HUDEP-2 (cell line): Measurements from ENCODE around the gene AP2B1.

ENCODE experiments used
- DNase-seq, 76 experiments: peaks; one replicate each; lab custom pipeline; 2025; ENCODE audit not compliant: unreplicated experiment in 76 of 76; lab: John Stamatoyannopoulos, UW

Gene AP2B1

GRCh38 chr17:35725802-35726126 lies 138.6 kb downstream of the AP2B1 start:
- no peak for DNase-seq

- DNase-seq, result peak in 41 of 76 experiments; percentile 6 to 81 (median 35)
These were observed 139.2 kb downstream of the AP2B1 start for GRCh38 chr17:35726127-35726952.

DNA sequence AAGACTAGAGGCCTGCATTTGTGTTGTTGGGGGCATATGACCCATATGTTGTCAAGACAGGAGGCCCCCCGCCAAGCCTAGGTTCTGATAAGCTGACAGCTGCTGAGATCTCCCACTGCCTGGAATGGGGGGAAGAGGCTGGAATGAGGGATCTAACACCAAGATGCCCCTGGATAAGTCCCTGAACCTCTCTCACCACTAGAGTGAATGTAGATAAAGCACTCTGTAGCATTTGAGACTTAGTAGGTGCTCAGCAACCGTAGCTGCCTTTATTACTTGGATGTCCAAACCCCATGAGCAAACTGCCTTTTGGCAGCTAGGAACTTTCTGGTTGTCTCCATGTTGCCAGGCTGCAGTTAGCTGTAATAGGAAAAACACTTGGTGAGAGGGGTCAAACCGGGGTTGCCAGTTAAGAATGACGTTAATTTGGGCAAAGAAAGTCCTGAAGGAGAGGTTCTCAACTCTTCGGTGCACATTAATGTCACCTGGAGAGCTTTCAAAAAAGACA lies 139.9 kb downstream of the AP2B1 start:
- no peak for DNase-seq

GRCh38 chr17:35727635-35728034 lies 140.5 kb downstream of the AP2B1 start:
- no peak for DNase-seq

DNA sequence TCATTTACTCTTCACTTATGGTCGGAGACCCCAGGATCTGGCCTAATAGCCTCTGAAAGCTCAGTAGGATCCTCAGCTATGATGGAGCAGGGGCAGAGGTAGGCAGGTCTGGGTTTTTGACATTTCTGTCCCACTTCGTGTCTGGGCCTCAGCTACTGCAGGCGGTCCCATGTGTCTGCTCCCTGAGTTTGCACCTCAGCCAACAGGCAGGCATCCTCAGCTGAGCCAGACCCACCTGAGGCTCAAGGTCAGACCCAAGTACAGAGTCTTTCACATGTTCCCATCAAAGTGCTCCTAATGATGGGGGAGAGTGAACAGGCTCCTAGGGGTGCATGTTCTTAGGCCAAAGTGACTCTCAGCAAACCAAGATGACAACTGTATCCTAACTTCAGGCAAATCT lies 141.4 kb downstream of the AP2B1 start:
- DNase-seq, result no peak

DNA sequence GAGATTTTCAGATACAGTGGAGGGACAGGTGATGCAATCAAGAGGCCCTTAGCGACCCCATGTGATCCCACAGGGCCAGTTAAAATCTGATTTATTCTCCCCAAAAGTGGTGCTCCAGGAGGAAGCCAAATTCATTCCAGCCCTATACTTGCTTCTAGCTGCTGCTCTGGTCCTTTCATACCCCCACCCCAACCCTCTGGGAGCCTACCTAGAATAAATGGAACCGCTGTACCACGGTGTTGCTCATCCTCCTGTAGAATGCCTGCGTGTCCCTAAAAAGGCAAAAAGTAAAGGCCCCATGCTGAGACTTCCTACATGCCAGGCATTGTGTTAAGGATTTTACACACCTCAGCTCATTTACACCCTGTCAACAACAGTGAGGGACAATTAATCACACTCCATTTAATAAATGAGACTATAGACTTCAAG lies 142.3 kb downstream of the AP2B1 start:
- no peak for DNase-seq

GRCh38 chr17:35730400-35731005 lies 143.4 kb downstream of the AP2B1 start:
- DNase-seq, result no peak

GRCh38 chr17:35731239-35731916 lies 144.3 kb downstream of the AP2B1 start, which contains the start of gene RASL10B:
Gene RASL10B (plus strand): TSS chr17:35731639. CDS start chr17:35735185, 3,546 bp downstream.
- DNase-seq, result peak in 29 of 76 experiments; percentile 3 to 51 (median 24)

DNA sequence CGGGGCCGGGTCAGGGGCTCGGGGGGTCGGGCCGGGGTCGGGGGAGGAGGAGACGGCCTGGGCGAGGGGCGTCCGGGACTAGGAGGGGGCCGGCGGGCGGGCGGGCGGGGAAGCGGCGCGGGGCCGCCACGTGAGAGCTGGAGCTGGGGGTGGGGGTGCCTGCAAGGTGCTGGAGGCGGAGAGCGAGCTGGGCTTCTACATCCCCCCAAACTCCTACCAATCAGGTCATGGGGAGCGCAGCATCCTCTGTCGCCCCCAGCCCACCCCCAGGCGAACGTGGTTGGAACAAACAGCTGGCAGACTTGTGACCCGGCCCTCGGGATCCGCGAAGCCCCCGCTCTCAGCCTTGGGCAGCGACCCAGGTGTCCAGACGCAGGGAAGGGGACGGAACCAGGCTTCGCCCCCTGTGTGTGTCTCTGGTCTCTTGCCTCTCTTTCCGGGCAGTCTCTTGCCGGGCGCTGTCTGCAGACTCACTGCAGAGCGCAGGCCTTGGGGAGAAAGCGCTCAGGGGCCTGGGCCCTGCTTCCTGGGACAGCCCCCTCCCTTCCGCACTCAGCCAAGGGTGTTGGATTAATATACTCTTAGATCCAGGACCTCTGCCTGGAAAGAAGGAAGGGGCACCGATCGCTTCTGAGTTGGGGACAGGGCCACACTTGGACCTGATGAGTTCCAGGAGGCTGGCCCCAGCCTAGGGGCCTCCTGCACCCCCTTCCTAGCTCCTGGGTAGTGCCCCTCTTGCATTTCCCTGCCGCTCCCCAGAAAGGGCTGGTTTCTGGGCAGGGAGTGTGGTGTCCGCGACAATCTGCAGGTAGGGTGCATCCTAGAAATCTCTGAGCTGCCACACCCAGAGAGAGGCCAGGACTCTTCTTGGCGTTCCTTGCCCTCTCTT lies 145.0 kb downstream of the AP2B1 start:
- no peak for DNase-seq

DNA sequence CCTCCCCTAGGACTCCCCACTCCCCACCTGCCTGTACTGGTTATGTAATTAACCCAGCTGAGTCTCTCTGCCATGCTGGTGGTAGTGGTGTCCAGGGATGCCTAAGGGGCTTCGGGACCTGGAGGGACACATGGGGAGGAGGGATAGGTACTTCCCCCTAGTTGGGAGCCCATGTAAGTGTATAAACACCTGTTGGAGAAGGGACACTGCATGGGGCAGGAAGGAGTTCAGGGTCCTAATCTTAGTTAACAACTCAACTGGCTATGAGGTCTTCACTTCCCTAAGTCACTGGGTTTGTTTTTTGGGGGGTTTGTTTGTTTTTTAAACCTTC lies 145.6 kb downstream of the AP2B1 start:
- no peak for DNase-seq

- DNase-seq, result no peak
These were observed 146.2 kb downstream of the AP2B1 start for GRCh38 chr17:35733366-35733765.

DNA sequence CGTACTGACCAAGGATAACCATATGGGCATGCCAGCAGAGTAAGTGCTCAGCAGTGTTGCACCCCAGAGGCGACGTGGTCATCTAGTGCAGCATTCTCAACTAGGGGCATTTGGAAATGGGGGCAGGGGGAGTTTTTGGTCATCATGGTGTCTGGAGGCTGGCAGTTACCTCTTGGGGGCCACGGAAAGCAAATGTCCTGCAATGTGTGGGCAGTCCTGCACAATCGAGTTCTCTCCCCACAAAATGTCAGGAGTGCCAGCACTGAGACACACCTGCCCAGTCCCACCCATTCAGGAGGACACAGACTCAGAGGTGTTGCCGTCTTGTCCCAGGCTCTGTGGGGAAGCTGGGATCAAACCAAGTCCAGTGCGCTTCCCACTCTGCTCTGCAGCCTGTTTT lies 147.3 kb downstream of the AP2B1 start:
- DNase-seq, result no peak

DNA sequence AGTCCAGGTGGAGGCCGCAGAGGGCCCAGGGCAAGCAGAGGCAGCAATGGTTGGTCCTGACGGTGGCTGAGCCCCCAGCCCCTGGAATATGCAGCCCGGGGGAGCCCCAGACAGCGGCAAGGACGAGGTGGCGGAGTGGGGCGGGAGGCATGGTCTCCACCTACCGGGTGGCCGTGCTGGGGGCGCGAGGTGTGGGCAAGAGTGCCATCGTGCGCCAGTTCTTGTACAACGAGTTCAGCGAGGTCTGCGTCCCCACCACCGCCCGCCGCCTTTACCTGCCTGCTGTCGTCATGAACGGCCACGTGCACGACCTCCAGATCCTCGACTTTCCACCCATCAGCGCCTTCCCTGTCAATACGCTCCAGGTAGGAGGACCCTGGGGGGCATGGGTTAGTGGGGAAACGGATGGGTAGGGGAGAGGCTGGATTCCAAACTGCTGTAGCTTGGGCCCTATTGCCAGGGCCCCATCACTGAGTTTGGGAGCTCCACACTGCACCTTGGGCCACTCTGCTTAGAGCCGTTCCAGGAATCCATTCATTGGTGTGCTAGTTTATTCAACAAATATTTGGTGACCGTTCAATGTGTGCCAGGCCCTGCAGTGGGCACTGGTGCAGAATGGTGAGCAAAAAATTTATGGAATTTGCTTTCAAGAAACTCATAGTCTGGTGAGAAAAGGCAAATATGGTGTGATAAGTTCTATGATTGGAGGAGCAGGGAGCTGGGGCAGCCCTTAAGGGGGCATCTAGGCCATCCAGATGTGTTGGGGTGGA lies 148.1 kb downstream of the AP2B1 start:
- DNase-seq, result no peak

DNA sequence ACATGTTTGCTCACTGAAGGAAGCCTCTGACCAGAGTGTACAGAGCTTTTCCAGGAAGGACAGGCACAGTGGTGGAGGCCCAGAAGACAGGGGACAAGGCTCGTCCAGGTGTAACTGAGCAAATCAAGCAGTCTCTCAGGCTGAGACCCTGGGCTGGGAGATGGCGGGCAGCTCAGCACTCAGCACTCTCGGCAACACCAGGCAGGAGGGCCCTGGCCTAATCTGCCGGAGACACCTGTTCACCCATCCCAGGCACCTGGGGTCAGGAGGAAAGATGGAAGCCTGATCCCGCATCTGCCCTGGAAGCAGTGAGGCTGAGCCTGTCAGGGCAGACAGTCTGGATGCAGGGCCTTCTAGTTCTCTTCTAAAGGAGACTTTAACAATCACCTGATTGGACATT lies 149.1 kb downstream of the AP2B1 start:
- DNase-seq, result no peak

DNA sequence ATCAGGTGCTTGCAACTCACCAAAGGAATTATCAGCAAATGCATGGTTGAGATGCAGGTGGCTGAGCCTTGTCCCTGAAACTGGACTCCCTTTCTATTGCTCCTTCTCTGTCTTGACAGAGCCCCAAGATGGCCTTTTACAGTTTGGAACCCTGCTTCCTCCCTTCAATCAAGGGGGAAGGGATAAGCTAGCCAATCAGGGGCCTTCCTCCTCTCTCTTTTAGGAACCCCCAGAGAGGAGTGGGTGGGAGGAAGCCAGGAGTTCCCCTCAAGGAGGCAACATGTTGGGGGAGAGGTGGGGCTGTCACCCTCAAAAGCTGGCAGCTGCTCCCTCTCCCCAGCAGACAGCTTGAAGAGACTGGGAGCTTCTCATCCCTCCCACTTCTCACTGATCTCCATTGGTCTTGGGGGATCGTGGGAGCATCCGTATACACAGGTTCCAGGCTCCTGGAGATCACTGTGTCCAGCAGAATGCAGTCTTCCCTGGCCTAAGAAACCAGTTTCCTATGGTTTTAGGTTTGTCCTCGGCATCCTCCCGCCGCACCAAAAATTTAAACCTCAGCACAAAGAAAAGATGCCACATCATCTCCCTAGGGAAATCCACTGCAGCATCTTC lies 151.5 kb downstream of the AP2B1 start:
- no peak for DNase-seq

GRCh38 chr17:35740216-35740615 lies 153.1 kb downstream of the AP2B1 start:
- DNase-seq, result no peak

DNA sequence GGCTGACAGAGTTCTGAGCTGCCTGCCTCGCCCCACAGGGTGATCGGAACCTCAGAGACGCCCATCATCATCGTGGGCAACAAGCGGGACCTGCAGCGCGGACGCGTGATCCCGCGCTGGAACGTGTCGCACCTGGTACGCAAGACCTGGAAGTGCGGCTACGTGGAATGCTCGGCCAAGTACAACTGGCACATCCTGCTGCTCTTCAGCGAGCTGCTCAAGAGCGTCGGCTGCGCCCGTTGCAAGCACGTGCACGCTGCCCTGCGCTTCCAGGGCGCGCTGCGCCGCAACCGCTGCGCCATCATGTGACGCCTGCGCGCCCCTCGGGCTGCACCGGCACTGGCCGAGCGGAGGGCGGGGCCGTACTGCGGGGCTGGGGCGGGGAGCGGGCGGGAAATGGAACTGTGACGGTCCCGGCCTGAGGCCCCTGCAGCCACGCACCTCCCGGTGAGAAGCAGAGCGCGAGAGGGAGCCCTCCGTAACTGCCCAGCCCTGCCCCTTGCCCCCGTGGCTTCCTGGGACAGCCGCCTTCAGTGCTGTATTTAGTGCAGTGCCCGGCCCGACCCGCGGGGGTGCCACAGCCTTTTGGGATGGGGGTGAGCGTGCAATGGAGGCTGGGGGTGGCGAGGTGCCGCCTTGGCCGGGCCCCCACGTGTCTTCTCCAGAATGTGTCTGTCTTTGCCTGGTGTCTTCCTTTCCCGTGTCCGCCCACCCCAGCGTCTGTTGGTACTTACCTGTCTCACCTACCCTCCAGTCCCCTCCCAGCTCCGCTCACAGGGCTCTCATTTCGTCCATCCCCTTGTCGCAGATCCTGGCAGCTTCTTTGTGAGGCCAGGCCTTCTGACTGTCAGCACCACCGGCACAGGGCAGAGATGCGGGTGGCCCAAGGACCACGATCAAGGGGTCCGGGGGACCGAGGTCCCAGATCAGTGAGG lies 154.1 kb downstream of the AP2B1 start:
- peak in 23 of 76 experiments; percentile 6 to 54 (median 30) for DNase-seq

DNA sequence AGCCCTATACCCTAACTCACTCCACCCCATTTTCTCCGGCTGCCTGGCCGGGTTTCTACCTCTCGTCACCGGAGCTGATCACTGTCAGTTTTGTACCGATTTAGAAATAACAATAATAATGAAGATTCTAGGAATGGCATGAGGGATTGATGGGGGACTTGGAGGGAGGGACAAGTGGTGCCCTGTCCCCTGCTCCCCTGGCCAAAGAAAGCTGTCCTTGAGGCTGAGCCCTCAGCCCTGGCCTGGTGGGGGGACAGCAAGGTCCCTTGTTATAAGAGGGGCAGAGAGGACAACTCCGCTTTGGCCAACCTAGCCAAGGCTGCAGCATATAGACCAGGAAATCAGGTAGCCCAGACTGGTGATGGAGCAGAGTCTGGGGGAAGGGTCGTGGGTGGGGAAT lies 155.4 kb downstream of the AP2B1 start:
- DNase-seq, result no peak
